ENCODE results near the gene POLN.

DNA sequence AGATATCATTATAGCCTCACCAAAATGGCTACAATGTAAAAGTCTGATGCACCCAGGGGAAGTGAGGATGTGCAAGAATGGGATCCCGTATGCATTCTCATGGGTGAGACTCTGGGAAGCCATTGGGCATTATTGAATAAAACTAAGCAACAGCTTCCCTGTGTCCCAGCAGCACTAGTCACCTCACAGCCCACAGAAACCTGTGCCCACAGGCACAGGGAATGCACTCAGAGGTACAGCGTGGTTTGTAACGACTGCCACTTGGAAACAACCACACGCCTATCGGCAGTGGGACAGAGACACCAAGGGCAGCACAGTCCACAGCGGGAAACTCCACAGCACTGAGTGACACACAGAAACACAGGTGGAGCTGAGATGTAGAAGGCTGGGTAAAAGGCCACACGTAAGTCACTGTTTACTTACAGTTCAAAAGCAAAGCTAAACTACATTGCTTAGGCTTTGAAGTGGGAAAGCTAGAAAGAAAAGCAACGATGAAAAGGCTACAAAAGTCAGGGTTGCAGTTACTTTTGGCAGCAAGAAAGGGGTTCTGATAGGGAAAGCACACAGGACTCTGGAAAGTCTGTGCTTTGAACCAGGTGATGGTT, 69.2 kb downstream of the POLN start:
- TF ChIP-seq POLR2AphosphoS5 (IDR thresholded peaks at IDR 0.05; ENCODE audit: borderline replicate concordance, low read depth, low read length) (no peak), EZH2 (IDR thresholded peaks at IDR 0.05) (no peak)

Data from SK-N-MC (cell line).